ENCODE results near the gene CNGA1. TPM values are rescaled to one million over a fixed set of nuclear protein-coding genes. Genes with fewer than 3 reads are reported as not detected.

The CNGA1 gene
- total RNA-seq, 2 experiments from 2014 or later: not detected

- ATAC-seq: no peak
- peaks cover 58% of the 10 kb centered on the region for H3K27me3 Mint-ChIP-seq
- no peak overlapping the region for H3K4me3 Mint-ChIP-seq
- H3K9me3 Mint-ChIP-seq (ENCODE audit: low read depth): no peaks in the 10 kb centered on the region
- H3K4me1 Mint-ChIP-seq: peaks cover 18% of the 10 kb centered on the region
- CTCF ChIA-PET: interaction anchor here (1.2 to 1.4 kb wide), 2 partner anchors 10 to 356 kb away, joined by 3 read pairs; no protein-coding TSS in a partner anchor
- H3K36me3 Mint-ChIP-seq: peaks cover 2% of the 10 kb centered on the region
- DNase-seq: no peak
- H3K27ac Mint-ChIP-seq: no peak overlapping the region
Observed at GRCh38 chr4:48041535-48042137, 25.2 kb upstream of the CNGA1 start.

- peaks cover 39% of the 10 kb centered on the region for H3K27me3 Mint-ChIP-seq
- no peaks in the 10 kb centered on the region for H3K9me3 Mint-ChIP-seq (ENCODE audit: low read depth)
- DNase-seq: no peak
- peaks cover 12% of the 10 kb centered on the region for H3K4me1 Mint-ChIP-seq
- CTCF ChIA-PET: no interaction called here
- ATAC-seq: no peak
- no peak overlapping the region for H3K27ac Mint-ChIP-seq
- peaks cover 2% of the 10 kb centered on the region for H3K36me3 Mint-ChIP-seq
- H3K4me3 Mint-ChIP-seq: no peak overlapping the region
Observed at GRCh38 chr4:48039561-48039960, 23.1 kb upstream of the CNGA1 start.

- peaks cover 2% of the 10 kb centered on the region for H3K36me3 Mint-ChIP-seq
- H3K27ac Mint-ChIP-seq: no peak overlapping the region
- ATAC-seq (no peak), DNase-seq (no peak)
- no peaks in the 10 kb centered on the region for H3K9me3 Mint-ChIP-seq (ENCODE audit: low read depth)
- CTCF ChIA-PET: interaction anchor here (1.2 kb wide), 1 partner anchor 70 kb away, joined by 3 read pairs; no protein-coding TSS in a partner anchor
- H3K4me1 Mint-ChIP-seq: peaks cover 10% of the 10 kb centered on the region
- H3K27me3 Mint-ChIP-seq: peaks cover 31% of the 10 kb centered on the region
- no peak overlapping the region for H3K4me3 Mint-ChIP-seq
Observed at GRCh38 chr4:48038666-48039065, 22.2 kb upstream of the CNGA1 start.

- Mint-ChIP-seq H3K4me3 (no peak overlapping the region), H3K27me3 (peaks cover 23% of the 10 kb centered on the region), H3K4me1 (peaks cover 10% of the 10 kb centered on the region), H3K36me3 (peaks cover 2% of the 10 kb centered on the region), H3K9me3 (ENCODE audit: low read depth) (no peaks in the 10 kb centered on the region), H3K27ac (no peak overlapping the region)
- DNase-seq: no peak
- CTCF ChIA-PET: interaction anchor here (1.2 kb wide), 1 partner anchor 11 kb away, joined by 3 read pairs; no protein-coding TSS in a partner anchor
- no peak for ATAC-seq
Observed at GRCh38 chr4:48037117-48037462, 20.6 kb upstream of the CNGA1 start.

GRCh38 chr4:48035952-48036351 lies 19.5 kb upstream of the CNGA1 start:
- CTCF ChIA-PET: interaction anchor here (0.9 to 3.7 kb wide), 2 partner anchors 49 to 104 kb away, joined by 3 to 14 read pairs; no protein-coding TSS in a partner anchor
- no peak overlapping the region for H3K27ac Mint-ChIP-seq
- ATAC-seq: no peak

GRCh38 chr4:48033825-48034413 lies 17.4 kb upstream of the CNGA1 start:
- DNase-seq (peak; percentile 73), ATAC-seq (peak; percentile 80)
- Mint-ChIP-seq H3K9me3 (ENCODE audit: low read depth) (no peaks in the 10 kb centered on the region), H3K27ac (no peak overlapping the region), H3K4me1 (peaks cover 4% of the 10 kb centered on the region), H3K4me3 (no peak overlapping the region), H3K27me3 (peaks cover 26% of the 10 kb centered on the region), H3K36me3 (no peaks in the 10 kb centered on the region)
- CTCF ChIA-PET: interaction anchor here (0.9 to 3.7 kb wide), 17 partner anchors 8 to 111 kb away, joined by 3 to 19 read pairs (median 5); no protein-coding TSS in a partner anchor

More at GRCh38 chr4:48035952-48036351, 19.5 kb upstream of the CNGA1 start:
- H3K27me3 Mint-ChIP-seq: peaks cover 17% of the 10 kb centered on the region
- H3K4me1 Mint-ChIP-seq: peaks cover 3% of the 10 kb centered on the region
- H3K36me3 Mint-ChIP-seq: peaks cover 2% of the 10 kb centered on the region
- H3K9me3 Mint-ChIP-seq (ENCODE audit: low read depth): no peaks in the 10 kb centered on the region
- no peak overlapping the region for H3K4me3 Mint-ChIP-seq
- DNase-seq: no peak

GRCh38 chr4:48033412-48033811 lies 16.9 kb upstream of the CNGA1 start:
- Mint-ChIP-seq H3K27ac (no peak overlapping the region), H3K9me3 (ENCODE audit: low read depth) (no peaks in the 10 kb centered on the region), H3K36me3 (no peaks in the 10 kb centered on the region), H3K27me3 (peaks cover 27% of the 10 kb centered on the region), H3K4me3 (no peak overlapping the region), H3K4me1 (peaks cover 9% of the 10 kb centered on the region)
- ATAC-seq (no peak), DNase-seq (no peak)
- CTCF ChIA-PET: interaction anchor here (1.1 to 3.7 kb wide), 13 partner anchors 10 to 112 kb away, joined by 3 to 19 read pairs (median 6); no protein-coding TSS in a partner anchor

- DNase-seq (no peak), ATAC-seq (no peak)
- CTCF ChIA-PET: interaction anchor here (0.9 to 3.0 kb wide), 5 partner anchors 13 to 161 kb away, joined by 3 to 19 read pairs (median 4); no protein-coding TSS in a partner anchor
- H3K4me3 Mint-ChIP-seq: no peak overlapping the region
- no peaks in the 10 kb centered on the region for H3K9me3 Mint-ChIP-seq (ENCODE audit: low read depth)
- no peaks in the 10 kb centered on the region for H3K36me3 Mint-ChIP-seq
- H3K27me3 Mint-ChIP-seq: peaks cover 23% of the 10 kb centered on the region
- peaks cover 10% of the 10 kb centered on the region for H3K4me1 Mint-ChIP-seq
- H3K27ac Mint-ChIP-seq: no peak overlapping the region
Observed at GRCh38 chr4:48032721-48033120, 16.2 kb upstream of the CNGA1 start.

GRCh38 chr4:48031802-48032525 lies 15.5 kb upstream of the CNGA1 start:
- CTCF ChIA-PET: interaction anchor here (0.9 to 3.0 kb wide), 5 partner anchors 9 to 160 kb away, joined by 3 to 19 read pairs (median 4); no protein-coding TSS in a partner anchor
- H3K27ac Mint-ChIP-seq: no peak overlapping the region
- peaks cover 21% of the 10 kb centered on the region for H3K27me3 Mint-ChIP-seq
- peaks cover 10% of the 10 kb centered on the region for H3K4me1 Mint-ChIP-seq
- no peaks in the 10 kb centered on the region for H3K36me3 Mint-ChIP-seq
- ATAC-seq: no peak
- H3K9me3 Mint-ChIP-seq (ENCODE audit: low read depth): no peaks in the 10 kb centered on the region
- no peak for DNase-seq
- no peak overlapping the region for H3K4me3 Mint-ChIP-seq

GRCh38 chr4:48030470-48030869 lies 14.0 kb upstream of the CNGA1 start:
- CTCF ChIA-PET: interaction anchor here (0.9 kb wide), 1 partner anchor 57 kb away, joined by 3 read pairs; no protein-coding TSS in a partner anchor
- Mint-ChIP-seq H3K9me3 (ENCODE audit: low read depth) (no peaks in the 10 kb centered on the region), H3K4me3 (no peak overlapping the region), H3K27ac (no peak overlapping the region), H3K36me3 (no peaks in the 10 kb centered on the region), H3K4me1 (peaks cover 7% of the 10 kb centered on the region), H3K27me3 (peaks cover 21% of the 10 kb centered on the region)
- ATAC-seq: no peak
- DNase-seq: no peak

GRCh38 chr4:48028696-48029095 lies 12.2 kb upstream of the CNGA1 start:
- peaks cover 23% of the 10 kb centered on the region for H3K27me3 Mint-ChIP-seq
- peaks cover 7% of the 10 kb centered on the region for H3K4me1 Mint-ChIP-seq
- no peaks in the 10 kb centered on the region for H3K36me3 Mint-ChIP-seq
- no peak overlapping the region for H3K4me3 Mint-ChIP-seq
- ATAC-seq (no peak), DNase-seq (no peak)
- H3K27ac Mint-ChIP-seq: no peak overlapping the region
- no peaks in the 10 kb centered on the region for H3K9me3 Mint-ChIP-seq (ENCODE audit: low read depth)
- CTCF ChIA-PET: no interaction called here

- CTCF ChIA-PET: no interaction called here
- DNase-seq: no peak
- H3K4me3 Mint-ChIP-seq: no peak overlapping the region
- no peak overlapping the region for H3K27ac Mint-ChIP-seq
- no peaks in the 10 kb centered on the region for H3K36me3 Mint-ChIP-seq
- H3K9me3 Mint-ChIP-seq (ENCODE audit: low read depth): no peaks in the 10 kb centered on the region
- ATAC-seq: no peak
- H3K27me3 Mint-ChIP-seq: peaks cover 21% of the 10 kb centered on the region
- H3K4me1 Mint-ChIP-seq: peaks cover 7% of the 10 kb centered on the region
Observed at GRCh38 chr4:48027653-48028052, 11.2 kb upstream of the CNGA1 start.

- H3K9me3 Mint-ChIP-seq (ENCODE audit: low read depth): no peaks in the 10 kb centered on the region
- peaks cover 9% of the 10 kb centered on the region for H3K4me1 Mint-ChIP-seq
- CTCF ChIA-PET: interaction anchor here (1.2 kb wide), 2 partner anchors 9 to 149 kb away, joined by 3 read pairs; no protein-coding TSS in a partner anchor
- H3K27ac Mint-ChIP-seq: no peak overlapping the region
- no peaks in the 10 kb centered on the region for H3K36me3 Mint-ChIP-seq
- peaks cover 32% of the 10 kb centered on the region for H3K27me3 Mint-ChIP-seq
- DNase-seq: no peak
- ATAC-seq: no peak
- no peak overlapping the region for H3K4me3 Mint-ChIP-seq
Observed at GRCh38 chr4:48025005-48025404, 8.5 kb upstream of the CNGA1 start.

Data from activated CD8-positive, alpha-beta memory T cell treated with anti-CD3 and anti-CD28 coated beads, Interleukin-2, amount 10 ng/mL, durations not matched to agents 7 days and 5 days (primary cell).